T1000 (cell line): ENCODE results near the gene CLCNKA.

Experiments used
- DNase-seq: peaks from one replicate; lab custom pipeline; 2025; ENCODE audit warnings: mixed read lengths; lab: John Stamatoyannopoulos, UW

The CLCNKA gene

GRCh38 chr1:16078925-16079656 is 57.3 kb downstream of the CLCNKA start:
- peak; percentile 60 for DNase-seq

GRCh38 chr1:16080422-16081150 is 58.8 kb downstream of the CLCNKA start:
- no peak for DNase-seq

- DNase-seq = no peak
Observed at GRCh38 chr1:16081636-16082035, 59.8 kb downstream of the CLCNKA start.

- DNase-seq = peak; percentile 50
Observed at GRCh38 chr1:16082283-16083038, 60.6 kb downstream of the CLCNKA start.

GRCh38 chr1:16083486-16083885 is 61.6 kb downstream of the CLCNKA start:
- DNase-seq = no peak
